Tibial nerve (tissue), 4 donors: ENCODE data around the gene CCDC70.

Source experiments
- EP300 ChIP-seq, 2 donors: sonication (generic); formaldehyde crosslinking; IDR thresholded peaks; one replicate each; pipeline ENCODE4 v1.6.1; 2017; ENCODE audit warnings: antibody characterized with exemption in 2 of 2, mild to moderate bottlenecking in 1 of 2
- POLR2A ChIP-seq, 2 donors: fragments of 450-650 bp; IDR thresholded peaks; one replicate each; pipeline ENCODE4 v1.6.1; 2017; ENCODE audit warnings: antibody characterized with exemption in 2 of 2, mild to moderate bottlenecking in 2 of 2, moderate library complexity in 2 of 2
- TF ChIP-seq, protein P1 (sequence below), 5 experiments: fragments of 200-600 bp in 3 of 5; fragments of 450-650 bp in 2 of 5; sonication (generic) in 3 of 5; IDR thresholded peaks; one replicate each; pipeline ENCODE4 v1.5.1; 2016 to 2019; ENCODE audit warnings: antibody characterized with exemption in 5 of 5, mild to moderate bottlenecking in 3 of 5, moderate library complexity in 2 of 5

DNA sequence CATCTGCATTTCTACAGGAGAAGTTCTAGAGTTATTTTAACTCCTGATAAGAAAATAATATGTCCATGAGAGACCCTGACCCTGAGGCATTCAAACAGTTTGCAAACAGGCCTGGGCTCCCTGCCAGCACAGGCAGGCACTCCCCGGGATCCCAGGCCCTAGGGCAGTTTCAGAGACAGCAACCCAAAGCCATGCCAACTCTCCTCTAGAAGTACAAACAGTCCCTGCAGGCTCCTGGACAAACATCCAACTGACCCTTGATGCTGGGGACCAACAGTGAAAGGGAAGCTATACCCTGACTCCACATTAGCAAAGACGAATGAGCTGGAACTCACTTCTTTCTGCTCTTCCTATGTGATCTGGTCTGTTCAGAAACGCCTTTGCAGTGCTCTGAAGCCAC lies 44.8 kb downstream of the CCDC70 start:
- TF ChIP-seq, protein P1, sequence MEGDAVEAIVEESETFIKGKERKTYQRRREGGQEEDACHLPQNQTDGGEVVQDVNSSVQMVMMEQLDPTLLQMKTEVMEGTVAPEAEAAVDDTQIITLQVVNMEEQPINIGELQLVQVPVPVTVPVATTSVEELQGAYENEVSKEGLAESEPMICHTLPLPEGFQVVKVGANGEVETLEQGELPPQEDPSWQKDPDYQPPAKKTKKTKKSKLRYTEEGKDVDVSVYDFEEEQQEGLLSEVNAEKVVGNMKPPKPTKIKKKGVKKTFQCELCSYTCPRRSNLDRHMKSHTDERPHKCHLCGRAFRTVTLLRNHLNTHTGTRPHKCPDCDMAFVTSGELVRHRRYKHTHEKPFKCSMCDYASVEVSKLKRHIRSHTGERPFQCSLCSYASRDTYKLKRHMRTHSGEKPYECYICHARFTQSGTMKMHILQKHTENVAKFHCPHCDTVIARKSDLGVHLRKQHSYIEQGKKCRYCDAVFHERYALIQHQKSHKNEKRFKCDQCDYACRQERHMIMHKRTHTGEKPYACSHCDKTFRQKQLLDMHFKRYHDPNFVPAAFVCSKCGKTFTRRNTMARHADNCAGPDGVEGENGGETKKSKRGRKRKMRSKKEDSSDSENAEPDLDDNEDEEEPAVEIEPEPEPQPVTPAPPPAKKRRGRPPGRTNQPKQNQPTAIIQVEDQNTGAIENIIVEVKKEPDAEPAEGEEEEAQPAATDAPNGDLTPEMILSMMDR (IDR thresholded peaks at IDR 0.05) = no peak
- no peak for TF ChIP-seq POLR2A (IDR thresholded peaks at IDR 0.05)
- TF ChIP-seq EP300 (IDR thresholded peaks at IDR 0.05) = no peak
